Stimulated activated CD8-positive, alpha-beta memory T cell treated with anti-CD3 and anti-CD28 coated beads, Interleukin-12 subunit alpha, Interleukin-12 subunit beta, amount 100 ng/mL, for 24 hours (primary cell): Measurements from ENCODE around the gene MPPED2.
"Not testable (repeated sequence)": the region's sequence is repeated elsewhere in the genome, so short reads cannot be mapped to it uniquely, and the experiment has no call there.

Experiments
- DNase-seq: peaks from one replicate; pipeline ENCODE4 v3.0.0-alpha.2; 2020; ENCODE audit errors: extremely low read depth

Gene MPPED2

DNA sequence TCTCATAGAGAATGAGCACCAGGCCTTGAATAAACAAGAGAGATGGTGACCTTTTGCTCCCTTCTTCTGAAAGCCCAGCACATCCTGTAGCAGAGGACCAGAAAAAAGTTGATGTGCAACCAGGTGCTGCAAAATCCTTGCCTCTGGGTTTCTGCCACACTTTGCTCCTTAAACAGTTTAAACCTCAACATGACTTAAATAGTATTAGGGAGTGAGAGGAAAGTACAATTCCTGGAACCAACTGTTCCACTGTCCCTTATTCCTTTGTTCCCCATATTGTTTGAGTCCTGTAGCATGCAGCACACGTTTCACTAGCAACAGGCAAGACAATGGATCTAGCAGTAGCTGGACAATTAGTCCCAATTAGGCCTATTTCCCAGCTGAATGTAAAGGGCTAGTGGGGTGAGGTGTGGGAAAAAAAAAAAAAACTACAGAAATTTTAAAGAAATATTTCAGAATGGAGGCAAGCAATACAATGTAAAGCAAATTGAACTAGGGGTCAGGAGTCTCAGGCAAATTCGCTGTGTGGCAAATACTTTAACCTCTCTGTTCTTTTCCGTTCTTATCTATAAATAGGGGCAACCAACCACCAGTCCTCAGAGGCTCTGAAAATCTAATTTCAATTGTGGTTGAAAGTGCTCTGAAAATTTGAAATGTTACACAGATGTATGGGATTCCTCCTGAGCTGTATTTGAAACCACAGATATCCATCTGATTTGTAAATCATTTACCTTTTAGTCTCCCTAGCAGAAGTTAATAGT is 6.6 kb downstream of the MPPED2 start:
- DNase-seq = no peak

DNA sequence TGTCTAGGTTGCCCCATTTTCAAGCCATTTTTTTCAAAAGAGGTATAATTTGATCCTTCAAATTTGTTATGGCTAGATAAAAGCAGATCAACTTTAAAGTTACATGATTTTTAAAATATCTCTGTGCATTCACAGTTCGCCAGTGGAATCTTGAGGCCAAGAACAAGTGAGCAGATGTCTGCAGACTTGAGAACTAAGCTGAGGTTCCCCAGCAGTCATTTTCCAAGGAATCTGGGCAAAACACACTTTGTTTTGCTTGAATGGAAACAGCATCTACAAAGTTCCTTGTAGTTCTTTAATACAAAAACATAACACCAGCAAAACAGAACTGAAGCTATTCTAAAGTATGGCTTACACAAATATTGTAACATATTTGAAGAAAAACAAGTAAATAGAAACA is 7.7 kb downstream of the MPPED2 start:
- DNase-seq = no peak

DNA sequence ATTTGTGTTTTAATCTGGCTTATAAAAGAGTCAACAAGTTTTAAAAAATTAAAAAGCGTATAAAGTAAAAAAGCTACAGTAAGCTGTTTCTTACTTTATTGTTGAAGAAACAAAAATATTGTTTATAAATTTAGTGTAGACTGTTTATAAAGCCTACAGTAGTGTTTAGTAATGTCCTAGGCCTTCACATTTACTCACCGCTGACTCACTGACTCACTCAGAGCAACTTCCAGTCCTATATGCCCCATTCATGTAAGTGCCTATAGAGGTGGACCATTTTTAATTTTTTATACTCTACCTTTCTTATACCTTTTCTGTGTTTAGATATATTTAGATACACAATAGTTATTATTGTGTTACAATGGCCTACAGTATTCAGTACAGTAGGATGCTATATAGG is 12.2 kb downstream of the MPPED2 start:
- no peak for DNase-seq

DNA sequence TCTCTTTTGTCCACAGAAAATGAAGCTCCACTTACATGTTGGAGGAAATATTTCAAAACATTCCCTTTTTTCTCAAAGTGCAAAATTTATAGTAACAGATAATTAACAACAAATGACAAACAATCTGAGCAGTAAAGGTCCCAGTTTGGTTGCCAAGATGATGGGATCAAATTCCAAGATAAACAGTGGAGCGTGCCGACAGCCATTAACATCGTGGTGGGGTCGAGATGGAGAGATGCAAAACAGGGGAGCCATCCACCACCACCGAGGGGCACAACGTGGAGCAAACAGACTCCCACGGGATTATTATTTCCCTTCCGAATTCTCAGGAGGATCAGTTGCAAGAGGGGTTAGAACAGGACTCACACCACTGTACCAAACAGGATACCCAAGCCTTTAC is 17.2 kb downstream of the MPPED2 start:
- DNase-seq = no peak

DNA sequence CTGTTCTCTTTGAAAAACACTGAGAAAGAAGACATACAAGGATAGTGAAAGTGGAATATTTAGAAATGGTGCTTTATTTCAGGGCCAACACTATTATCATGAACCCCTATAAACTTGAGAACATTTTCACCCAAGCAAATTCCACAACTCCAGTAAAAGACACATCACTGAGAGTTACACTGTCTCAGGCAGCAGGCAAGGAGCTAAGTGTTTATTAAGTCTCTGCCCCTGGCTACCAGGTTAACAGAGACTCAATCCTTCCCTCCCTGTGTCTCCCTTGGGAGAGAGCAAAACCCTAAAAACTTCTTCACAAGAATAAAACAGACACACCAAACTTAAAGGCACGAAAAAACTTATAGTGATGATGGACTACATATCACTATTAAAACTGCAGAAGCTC is 18.5 kb downstream of the MPPED2 start:
- DNase-seq = no peak

DNA sequence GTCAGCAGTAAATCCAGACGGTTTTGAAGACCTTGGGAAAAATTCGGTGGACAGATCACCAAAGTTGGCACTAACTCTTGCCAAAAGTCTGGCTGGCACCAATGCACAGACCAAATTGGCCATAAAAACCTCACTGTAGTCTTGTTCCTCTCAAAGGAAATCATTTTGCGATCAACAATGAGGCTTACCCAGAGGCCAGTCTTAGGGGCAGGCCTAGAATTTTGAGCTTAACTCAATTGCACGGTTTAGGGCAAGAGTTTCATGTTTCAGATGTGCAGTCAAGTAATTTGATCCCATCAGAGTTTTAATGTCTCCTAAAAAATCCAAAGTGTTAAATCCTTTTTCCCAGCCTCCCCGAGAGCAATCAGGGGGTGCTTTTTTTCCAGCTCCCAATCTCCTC is 19.0 kb downstream of the MPPED2 start:
- no peak for DNase-seq

DNA sequence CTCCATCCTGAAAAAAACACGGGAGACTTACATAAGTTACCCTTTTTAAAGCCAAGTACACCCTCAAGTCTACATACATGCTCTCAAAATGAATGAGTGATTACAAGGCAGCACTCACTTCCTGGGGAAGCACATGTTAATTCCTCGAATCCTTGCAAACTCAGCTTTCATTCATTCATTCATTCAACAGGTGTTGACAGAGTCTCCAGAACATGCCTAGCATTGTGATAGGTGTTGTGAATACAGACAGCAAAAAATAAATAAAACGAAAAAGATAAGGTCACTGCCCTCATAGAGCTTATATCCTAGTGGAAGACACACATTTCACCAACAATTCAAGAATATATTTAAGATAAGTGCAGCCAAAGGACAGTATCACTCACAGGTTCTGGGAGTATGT is 19.7 kb downstream of the MPPED2 start:
- DNase-seq = no peak

DNA sequence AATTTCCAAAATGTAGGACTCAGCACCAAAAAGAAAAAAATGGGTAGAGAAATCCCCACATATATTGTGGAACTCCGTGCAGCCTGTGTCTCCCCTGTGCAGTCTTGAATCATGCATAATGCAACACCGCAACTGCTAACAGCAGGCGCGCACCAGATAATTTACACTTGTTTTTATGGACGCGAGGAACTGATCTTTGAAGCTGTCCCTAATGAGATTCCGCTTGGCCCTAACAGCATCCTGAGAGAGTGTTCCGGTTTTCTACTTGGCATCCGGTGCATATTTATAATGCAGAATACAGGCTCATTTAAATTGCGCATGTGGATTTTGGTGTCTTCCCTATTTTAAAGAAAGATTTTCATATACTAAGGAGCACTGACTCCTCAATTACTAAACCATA is 21.1 kb downstream of the MPPED2 start:
- DNase-seq = no peak

DNA sequence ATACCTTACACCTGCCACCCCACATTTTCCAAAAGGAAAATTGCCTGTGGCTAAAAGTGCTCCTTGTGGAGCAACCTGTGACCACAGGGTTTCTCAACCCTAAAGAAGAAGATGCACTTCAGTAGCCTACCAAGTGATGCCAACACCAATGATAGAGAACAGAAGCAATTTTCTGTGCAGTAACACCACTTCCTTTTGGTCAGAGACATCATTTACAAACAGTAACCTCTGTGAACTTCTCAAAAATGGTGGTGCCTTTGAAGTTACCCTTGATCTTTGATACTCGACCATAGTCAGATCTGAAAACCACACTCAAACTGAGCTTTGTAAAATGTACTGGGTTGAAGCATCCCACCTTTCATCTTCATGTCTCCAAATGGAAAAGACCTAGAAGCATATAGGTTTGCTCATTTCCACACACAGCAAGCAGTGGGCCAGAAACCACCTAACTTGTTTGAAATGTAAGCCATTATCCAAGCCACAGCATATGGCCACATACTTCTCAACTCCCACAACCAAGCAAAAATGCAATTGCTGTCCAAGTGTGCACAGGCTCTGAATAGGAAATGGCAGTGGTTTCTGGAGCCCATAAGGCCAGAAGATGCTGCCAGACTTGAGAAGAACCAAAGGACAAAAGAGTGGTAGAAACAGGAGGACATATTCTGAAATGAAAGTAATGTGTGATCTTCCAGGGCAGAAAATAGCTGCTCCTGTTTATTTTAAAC is 24.3 kb downstream of the MPPED2 start:
- no peak for DNase-seq

DNA sequence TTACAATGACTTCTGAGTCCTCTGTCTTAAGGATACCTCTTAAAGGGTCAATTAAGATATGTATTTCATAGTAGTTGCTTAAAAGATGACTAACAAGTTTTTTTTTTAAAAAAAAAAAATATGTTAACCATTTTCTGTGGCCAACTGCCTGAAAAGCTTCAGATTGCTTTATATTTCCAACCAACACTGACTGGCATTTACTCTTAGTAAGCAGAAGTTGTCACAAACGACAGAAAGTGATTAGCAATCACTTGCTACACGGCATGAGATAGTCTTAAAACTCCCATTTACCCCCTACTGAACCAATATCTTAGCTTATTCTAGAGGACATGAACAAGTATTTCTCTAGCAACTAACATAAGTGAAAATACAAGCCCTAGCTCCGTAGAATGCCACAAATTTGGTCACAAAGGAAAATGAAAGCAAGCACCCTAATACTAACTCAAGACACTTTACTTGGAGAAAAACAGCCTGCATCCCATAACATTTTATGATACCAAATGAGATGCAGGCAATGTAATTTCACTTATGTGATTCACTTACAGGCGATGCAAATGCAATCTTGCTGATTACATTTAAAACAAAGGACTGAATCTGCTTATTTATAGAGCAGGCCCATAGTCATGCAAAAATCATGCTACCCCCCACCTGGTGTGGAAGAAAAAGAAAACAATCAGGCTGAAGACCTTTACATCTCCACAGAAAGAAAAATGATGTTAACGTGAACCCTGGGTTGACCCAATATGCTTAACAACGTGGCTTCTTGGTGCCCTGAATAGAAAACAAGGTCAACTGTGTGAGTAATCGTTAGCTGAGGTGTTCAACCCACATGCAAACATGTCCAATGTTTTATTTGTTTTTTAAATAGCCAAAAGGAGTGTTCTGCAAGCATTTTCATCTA is 25.7 kb downstream of the MPPED2 start:
- no peak for DNase-seq

DNA sequence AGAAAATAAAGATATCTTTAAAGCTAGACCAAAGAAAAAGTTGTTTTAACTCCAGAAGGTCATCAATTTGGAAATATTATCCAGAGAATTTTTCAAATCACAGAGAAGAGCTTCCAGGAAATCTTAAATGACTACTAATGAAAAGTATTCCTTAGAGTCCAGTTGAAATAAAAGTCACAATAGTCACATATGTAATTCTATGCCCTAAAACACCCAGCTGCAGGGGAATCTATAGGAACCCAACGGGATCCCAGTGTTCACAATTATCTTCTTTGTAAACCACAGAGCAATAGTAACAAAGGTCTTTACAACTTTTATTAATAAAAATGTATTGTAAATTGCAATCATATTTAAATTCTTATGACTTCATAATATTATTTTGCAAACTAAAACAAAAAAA is 27.1 kb downstream of the MPPED2 start:
- no peak for DNase-seq

DNA sequence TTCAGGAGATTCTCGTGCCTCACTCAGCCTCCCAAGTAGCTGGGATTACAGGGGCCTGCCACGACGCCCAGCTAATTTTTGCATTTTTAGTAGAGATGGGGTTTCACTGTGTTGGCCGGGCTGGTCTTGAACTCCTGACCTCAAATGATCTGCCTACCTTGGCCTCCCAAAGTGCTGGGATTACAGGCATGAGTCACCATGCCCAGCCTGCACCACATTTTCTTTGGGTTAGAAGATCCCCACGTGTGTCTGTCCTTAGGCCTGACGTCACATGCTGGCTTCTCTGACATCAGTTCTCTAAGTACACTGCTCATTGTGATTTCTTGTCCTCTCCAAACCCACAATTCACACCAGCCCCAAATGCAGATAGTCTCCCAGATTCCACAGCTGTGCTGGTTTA is 31.6 kb downstream of the MPPED2 start:
- not testable (repeated sequence) for DNase-seq

DNA sequence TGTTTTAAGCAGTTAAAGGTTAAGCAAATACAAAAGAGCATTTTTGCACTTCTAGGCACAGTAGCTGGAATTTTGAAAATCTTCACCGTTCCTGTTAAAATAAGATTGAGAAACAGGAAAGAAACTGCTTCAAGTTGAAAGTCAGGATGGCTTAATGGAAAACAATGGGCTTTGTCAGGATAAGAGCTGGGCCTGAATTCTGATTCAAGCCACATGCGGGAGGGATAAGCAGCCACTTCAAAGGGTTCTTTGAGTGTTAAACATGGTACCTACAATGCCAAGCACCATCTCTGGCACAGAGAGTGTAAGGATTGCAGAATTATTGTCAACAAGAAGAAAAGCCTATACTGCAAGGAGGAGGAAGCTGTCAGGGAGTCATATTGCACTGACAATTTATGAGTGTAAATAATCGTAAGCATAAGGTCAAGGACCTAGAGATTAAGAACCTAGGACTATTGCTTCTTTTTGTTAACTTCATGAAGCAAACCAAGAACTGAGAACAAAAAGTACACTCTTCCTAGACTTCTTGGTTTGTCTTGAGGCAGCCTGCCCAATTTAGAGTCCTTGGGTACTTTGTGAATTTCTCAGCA is 32.5 kb downstream of the MPPED2 start:
- DNase-seq = no peak

DNA sequence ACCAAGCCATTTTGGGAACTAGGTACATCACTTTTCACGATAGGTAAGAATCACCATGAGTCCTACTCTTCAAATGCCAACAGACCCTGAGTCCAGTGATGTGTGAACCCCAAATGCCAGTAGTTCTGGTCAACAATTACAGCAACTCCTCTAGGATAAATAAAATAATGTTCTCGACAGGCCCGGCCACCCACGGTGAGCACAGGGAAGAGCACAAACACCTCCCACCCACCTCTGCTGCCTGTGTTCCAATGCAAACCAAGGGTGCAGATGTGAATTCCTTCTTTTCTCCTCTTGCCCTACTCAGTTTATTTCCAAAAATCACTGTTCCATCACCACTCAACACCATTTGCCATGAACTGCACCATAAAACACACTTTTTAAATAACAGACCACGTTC is 33.3 kb downstream of the MPPED2 start:
- no peak for DNase-seq

DNA sequence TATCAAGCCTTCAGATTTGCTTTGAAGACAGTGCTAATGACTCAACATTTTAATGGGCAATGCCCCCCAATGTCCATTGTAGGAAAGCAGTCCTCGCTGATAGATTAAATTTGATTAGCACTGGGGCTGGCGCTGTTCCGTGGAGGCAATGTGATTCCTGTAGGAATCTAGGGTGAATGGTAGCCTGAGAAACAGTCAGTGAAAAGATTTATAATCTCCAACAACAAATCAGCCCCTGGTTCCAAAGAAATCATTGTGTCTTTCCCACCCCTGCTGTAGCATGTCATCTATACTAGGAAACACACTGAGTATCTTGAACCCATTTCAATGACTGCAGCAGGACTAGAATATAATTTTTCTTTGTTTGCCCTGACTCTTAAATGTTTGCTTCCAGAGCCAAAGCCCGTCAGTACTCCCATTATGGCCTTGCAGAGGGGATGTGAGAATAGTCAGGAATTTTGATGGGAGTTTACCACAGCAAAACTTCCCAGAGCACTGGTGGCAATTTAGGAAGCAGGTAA is 36.1 kb downstream of the MPPED2 start:
- DNase-seq = no peak

DNA sequence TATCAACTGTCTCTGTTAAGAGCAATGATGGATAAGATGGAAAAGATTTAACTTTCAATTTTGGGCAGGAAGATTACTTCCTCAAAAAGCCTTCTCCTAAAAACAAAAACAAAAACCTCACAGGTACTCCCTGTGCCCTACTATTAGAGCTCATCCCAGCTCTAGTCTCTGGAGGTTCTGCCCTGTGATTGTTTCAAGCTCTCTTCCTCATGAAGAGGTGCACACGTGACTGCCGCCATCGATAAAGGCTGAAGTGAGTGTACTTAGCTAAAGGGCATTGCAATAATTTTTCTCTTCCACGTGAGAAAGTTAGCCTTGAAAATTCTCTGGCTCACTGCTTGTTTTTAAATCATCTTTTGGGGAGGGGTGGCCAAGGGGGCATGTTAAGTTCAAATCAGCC is 36.6 kb downstream of the MPPED2 start:
- no peak for DNase-seq

DNA sequence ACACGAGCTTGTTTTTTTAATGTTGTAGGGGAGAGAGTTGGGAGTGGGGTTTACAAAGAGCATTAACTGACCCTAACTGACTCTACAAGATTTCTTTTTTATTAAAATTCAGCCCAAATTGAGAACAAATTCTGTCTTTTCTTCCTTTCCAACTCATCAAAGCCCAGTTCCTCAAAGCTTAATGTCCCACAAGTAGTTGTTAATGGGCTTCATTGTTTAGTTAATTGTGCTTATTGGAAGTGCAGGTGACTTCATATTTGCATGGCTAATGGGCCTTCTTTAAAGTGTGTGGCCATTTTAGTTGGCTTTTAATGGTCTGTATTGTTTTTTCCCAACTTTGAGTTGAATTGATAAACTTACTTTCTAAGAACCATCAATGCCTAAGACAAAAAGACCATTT is 39.8 kb downstream of the MPPED2 start:
- DNase-seq = no peak

DNA sequence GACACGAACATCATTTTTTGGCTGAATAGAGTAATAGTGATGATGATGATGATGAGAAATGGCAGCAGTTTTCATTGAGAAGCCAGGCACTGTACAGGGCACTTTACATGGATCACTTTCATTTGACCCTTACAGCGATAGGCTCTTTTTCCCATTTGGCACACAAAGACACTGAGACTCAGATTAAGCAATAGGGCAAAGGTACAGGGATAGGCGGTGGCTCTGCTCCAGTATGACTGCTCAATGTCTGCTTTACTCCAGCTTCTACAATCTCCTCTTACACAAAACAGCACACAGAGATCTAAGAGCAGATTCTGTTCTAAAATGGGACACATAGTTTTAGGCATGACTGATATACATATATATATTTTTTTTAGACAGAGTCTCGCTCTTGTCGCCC is 40.6 kb downstream of the MPPED2 start:
- DNase-seq = no peak

DNA sequence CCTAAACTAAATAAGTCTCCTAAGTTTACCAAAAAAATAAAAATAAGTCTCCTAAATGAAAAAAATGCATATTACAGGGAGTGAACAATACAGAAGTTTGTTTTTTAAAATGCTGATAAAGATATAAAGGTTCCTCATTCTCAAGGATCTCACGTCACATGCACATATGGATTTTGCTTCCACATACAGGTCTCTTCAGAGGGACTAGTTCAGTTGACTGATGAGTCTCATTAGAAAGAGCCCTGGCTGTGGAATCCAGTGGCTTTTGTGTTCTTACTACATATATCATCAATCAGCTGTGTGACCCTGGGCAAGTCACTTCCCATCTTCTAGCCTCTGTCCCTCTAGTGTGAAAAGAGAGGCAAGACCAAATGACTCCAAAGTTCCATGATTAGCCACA is 43.1 kb downstream of the MPPED2 start:
- DNase-seq = no peak

DNA sequence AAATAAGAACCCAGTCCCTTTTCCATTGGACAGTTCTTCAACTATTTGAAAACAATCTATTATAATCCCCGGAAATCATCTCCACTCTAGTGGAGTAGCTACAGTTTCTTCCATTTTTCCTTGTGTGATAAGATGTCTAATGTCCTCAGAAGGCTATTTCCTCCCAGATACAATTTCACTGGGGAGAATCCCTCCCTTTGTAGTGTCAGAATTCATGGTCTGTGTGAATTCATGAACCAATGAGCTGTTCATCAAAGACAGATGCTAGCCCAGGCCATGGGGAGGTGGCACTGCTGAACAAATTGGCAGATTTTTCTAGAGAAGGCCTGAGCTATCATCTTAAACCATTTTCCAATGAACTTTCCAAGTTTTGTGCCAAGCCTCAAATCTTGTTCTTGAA is 45.4 kb downstream of the MPPED2 start:
- no peak for DNase-seq

DNA sequence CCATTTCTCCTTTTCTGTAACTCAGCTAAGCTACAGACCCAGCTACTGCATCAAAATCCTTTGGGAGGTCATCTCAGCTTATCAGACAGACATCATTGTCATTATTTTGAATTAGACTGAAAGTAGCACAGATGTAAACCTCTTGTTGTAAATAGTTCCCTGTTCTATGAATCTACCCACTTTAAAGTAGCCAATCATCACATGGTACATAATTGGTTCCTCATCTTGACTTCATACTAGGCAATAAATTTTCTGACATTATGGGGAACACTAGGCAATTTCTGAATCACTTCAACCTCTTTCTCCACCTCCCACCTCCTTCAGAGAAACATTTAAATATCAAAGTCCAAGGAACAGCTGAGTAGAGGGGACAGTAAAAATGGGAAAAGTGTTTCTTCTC is 47.9 kb downstream of the MPPED2 start:
- no peak for DNase-seq

DNA sequence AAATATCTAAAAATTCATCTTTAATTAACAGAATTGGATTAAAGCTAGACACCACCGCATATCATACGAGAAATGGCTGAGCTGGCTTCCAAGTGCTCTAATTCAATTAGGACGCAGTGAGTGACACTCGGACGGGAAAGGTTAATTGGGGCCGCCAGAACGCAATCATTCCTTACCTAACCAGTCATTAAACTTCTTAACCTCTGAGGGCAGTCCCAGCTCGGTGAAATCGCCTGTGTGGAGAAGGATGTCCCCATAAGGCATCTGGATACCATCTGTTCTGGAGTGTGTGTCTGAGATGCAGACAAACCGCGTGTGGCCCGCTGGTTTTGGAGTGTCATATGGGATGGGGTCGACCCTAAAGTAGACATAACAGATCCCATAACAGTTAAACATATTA is 50.3 kb downstream of the MPPED2 start:
- no peak for DNase-seq
